GM21447 (cell line): ENCODE measurements around the gene MIA.
"Not testable (repeated sequence)": the region's sequence is repeated elsewhere in the genome, so short reads cannot be mapped to it uniquely, and the experiment has no call there.

ENCODE experiments used
- ATAC-seq: cut with Tn5 transposase; IDR thresholded peaks from one replicate; pipeline ENCODE4 v1.9.1; 2021; ENCODE audit not compliant: unreplicated experiment

MIA gene

DNA sequence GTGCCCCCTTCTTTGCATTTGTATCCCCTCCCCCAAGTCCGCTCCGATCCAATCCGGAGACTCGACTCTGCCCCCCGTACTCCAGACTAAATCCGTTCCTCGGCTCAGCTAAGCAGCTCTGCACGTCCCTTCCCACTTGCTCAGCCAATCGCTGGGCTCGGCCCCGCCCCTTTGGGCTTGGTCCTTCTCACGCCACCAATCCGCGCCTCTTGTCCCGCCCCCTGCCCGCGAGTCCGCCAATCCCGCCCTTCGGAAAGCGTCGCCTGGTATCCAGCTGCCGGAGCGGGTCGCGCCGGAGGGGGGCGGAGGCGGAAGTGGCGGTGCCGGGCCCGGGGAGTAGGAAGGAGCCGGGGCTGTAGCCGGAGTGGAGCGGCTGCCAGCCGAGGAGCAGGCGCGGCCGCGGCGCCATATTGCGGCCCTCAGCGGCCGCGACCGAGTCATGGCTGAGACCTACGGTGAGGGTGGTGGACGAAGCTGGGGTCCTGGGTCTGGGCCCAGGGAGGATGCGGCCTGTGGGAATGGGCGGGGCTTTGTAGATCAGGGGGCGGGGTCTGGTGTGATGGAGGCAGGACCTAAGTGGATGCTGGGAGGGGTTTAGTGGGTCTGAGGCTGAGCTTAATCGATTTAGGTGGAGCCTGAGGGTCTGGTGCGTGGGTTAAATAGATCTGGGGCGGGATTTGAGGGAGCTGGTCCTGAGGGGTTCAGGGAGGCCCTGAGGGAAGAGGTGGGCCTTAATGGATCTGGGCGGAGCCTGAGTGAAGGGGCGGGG lies 2.8 kb downstream of the MIA start, which contains the start of gene RAB4B:
Gene RAB4B, plus strand, starts transcription at position 311 of the 769 bp plus-strand sequence. Its CDS starts 129 bp downstream, at position 440.
- peak; percentile 58 for ATAC-seq

DNA sequence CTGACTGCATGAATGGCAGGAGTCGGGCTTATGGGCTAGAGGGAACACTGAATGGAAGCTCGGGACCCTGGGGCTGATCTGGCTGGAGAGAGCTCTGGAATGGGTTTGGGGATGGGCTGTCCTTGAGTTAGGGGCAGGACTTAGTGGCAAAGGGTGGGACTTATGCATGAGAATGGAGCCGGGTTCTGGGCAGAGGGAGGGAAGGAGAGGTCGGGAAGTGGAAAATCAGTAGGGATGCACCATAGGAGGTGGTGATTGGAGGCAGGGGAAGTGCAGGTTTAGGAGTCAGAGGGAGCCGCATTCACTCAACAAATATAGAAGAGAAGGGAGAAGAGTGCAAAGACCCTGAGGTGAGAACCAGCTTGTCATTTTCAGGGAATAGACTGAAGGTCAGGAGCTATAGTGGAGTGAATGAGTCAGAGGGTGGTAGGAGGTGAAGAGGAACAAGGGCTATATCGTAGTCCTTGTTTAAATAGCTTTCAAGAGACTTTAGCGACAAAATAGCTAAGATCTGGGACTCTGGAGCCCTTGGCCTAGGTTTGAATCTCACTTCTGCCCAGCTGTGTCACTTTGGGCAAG lies 3.5 kb downstream of the MIA start:
- no peak for ATAC-seq

DNA sequence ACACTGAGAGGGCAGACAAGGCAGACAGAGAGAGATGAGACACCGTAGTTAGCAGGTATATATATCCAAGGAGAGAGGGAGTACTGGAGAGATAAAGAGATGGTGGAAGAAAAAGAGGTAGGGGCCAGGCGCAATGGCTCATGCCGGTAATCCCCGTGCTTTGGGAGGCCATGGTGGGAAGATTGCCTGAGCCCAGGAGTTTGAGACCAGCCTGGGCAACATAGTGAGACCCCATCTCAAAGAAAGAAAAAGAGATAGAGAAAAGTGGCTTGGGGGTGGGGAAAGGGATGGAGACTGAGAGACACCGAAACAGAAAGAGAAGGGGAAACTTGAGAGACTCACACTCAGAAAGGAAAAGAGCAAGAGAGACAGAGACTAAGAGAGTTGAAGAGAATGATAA lies 5.3 kb downstream of the MIA start:
- ATAC-seq = no peak

DNA sequence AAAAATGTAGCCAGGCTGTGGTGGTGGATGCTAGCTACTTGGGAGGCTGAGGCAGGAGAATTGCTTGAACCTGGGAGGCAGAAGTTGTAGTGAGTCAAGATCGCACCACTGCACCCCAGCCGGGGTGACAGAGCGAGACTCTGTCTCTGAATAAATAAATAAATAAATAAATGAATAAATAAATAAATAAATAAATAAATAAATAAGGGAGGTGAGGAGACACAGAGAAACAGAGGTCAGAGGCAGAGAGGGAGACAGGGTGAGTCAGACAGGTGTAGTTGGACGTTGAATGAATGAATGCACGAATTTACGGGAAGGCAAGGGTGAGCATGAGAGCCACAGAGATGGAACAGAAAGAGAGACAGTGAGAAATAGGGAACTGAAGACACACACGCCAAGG lies 5.8 kb downstream of the MIA start:
- ATAC-seq = no peak

DNA sequence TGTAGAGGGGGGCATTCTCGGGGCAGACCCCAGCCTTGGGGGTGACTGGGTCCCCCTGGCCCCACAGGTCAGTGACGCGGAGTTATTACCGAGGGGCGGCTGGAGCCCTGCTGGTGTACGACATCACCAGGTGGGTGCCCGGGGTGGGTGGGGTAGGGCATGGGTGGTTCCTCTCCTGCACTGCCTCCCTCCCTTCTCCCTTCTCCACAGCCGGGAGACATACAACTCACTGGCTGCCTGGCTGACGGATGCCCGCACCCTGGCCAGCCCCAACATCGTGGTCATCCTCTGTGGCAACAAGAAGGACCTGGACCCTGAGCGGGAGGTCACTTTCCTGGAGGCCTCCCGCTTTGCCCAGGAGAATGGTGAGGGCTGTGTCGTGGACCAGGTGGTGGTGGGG lies 8.4 kb downstream of the MIA start:
- no peak for ATAC-seq

DNA sequence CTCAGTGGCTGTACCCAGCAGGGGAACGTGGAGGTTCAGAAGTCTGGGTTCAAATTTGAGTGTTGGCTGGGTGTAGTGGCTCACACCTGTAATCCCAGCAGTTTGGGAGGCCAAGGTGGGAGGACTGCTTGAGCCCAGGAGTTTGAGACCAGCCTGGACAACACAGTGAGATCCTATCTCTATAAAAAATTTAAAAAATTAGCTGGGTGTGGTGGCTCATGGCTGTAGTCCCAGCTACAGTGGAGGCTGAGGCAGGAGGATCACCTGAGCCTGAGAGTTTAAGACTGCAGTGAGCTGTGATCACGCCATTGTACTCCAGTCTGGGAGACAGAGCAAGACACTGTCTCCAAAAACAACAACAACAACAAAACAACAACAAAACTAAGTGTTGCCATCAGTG lies 8.8 kb downstream of the MIA start:
- not testable (repeated sequence) for ATAC-seq

DNA sequence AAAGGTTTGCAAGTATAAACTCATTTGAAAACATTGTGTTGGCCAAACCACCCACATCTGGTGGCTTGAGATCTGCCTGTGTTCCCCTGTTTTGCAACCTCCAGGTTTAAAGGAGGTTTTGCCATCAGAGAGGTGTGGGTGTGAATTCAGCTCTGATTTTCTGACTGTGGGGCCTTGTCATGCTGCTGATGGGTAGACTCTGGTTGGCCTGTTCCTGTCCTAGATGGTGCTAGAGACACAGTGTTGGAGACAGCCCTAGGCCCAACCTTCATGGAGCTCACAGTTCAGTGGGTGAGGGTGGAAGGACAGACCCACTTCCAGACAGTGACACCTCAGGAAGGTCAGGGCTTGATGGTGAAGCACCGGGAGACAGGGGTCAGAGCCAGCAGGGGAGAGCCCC lies 10.2 kb downstream of the MIA start:
- ATAC-seq = no peak

DNA sequence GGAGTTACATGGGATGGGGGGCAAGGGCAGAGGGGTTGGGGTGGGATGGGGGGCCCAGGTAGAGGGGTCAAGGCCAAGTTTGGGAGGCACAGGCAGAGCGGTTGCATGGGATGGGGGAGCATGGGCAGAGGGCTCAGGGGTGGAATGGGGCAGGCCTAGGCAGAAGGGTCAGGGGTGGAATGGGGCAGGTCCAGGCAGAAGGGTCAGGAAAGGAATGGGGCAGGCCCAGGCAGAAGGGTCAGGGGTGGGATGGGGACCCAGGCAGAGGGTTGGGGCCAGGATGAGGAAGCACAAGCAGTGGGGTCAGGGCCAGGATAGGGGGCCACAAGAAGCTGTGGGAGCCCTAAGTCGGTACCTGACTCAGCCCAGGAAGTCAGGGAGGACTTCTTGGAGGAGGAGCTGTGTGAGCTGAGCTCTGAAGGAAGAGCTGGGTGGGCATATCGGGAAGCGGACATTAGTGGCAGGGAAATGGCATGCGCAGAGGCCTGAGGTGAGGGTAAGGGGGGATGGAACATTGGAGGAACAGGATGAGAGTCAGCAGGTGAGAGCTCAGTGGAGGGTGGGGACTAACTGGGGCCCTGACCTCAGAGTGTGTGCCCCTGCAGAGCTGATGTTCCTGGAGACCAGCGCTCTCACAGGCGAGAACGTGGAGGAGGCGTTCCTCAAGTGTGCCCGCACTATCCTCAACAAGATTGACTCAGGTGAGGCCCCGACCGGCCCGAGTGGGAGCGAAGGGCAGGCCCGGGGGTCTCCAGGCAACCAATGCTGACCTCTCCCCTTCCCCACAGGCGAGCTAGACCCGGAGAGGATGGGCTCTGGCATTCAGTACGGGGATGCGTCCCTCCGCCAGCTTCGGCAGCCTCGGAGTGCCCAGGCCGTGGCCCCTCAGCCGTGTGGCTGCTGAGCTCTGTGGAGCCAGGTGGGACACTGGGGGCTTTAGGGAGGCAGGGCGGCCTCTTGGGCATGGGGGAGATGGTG lies 11.0 kb downstream of the MIA start:
- ATAC-seq = no peak

DNA sequence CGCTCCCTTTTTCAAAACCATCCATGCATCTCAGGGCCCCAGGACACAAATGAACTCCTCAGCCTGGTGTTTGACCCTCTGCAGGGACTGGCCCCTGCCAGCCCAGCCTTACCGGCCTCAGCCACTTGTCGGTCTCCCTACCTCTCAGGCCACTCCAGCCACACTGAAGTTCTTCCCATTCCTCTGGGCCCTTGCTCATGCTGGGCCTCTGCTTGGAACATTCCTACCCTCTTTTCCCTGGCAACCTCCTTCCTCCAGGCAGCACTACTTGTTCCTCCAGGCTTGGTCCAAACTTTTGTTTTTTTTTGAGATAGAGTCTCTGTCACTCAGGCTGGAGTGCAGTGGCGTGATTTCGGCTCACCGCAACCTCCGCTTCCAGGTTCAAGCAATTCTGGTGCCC lies 16.0 kb downstream of the MIA start:
- no peak for ATAC-seq

DNA sequence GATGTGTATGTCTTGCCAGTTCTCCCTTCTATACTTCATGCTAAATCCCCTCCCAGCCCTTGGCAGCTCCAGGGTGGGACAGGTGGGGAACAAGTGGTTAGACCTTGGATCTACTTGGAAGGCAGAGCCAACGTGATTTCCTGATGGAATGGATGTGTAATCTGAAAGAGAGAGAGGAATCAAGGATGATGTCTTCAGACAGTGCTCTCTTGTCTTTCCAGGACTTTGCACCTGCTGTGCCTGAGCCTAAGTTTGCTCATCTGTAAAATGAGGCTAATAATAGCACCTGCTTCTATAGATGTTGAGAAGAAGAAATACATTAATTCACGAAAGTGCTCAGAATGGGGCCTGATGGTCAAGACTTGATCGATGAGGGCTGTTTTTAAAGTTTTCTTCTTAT lies 16.7 kb downstream of the MIA start:
- no peak for ATAC-seq

DNA sequence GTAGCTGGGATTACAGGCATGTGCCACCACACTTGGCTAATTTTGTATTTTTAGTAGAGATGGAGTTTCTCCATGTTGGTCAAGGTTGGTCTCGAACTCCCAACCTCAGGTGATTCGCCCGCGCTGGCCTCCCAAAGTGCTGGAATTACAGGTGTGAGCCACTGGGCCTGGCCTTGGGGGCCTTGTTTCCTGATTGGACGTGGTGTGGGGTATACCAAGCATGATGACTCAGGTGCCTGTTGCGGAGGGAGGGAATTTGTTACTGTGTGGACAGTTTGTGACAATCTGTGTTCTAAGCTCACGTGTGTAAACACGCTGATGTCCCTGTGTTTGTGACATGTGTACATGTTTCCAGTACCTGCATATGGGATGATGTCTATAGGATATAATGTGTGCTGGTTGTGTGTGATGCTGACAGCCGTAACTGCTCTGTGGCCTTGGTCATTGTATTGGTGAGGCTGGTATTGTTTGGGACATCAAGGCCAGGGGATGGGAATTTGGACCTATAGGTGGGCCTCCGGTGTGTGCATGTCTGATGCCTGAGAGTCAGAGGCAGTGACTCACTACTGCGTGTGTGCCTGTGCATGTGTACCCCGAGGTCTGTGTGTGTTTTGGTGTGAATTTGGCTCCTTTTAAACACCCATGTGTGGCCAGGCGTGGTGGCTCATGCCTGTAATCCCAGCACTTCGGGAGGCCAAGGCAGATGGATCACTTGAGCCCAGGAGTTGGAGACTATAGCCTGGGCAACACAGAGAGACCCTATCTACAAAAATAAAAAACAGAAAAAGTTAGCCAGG lies 22.0 kb downstream of the MIA start:
- ATAC-seq = no peak

DNA sequence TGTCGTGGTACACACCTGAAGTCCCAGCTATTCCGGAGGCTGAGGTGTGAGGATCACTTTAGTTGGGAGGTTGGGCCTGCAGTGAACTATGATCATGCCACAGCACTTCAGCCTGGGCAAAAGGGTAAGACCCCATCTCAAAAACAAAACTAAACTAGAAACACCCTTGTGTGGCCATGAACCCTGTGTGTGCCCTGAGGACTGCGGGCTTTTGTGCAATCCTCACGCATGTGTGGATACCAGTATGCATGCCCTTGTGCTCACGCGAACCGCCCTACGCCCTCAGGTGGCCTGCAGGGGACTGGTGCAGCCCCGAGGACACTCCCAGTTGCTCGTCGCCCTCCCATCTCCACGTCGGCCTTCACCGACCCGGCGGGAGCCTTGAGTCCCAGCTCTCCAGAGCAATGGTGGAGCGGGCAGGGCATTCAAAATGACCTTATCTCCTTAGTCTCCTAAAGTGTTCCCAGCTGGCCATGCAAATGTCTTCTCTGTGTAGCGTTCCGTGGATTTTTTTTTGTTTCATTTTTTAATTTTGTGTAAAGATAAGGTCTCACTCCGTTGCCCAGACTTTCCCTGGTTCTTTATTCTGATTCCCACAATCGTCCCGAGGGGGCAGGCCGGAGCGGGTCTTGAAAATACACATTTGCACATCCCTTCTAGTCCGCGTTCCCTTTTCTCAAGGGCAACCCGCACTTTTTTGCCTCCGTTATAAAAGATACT lies 22.8 kb downstream of the MIA start:
- peak; percentile 31 for ATAC-seq

DNA sequence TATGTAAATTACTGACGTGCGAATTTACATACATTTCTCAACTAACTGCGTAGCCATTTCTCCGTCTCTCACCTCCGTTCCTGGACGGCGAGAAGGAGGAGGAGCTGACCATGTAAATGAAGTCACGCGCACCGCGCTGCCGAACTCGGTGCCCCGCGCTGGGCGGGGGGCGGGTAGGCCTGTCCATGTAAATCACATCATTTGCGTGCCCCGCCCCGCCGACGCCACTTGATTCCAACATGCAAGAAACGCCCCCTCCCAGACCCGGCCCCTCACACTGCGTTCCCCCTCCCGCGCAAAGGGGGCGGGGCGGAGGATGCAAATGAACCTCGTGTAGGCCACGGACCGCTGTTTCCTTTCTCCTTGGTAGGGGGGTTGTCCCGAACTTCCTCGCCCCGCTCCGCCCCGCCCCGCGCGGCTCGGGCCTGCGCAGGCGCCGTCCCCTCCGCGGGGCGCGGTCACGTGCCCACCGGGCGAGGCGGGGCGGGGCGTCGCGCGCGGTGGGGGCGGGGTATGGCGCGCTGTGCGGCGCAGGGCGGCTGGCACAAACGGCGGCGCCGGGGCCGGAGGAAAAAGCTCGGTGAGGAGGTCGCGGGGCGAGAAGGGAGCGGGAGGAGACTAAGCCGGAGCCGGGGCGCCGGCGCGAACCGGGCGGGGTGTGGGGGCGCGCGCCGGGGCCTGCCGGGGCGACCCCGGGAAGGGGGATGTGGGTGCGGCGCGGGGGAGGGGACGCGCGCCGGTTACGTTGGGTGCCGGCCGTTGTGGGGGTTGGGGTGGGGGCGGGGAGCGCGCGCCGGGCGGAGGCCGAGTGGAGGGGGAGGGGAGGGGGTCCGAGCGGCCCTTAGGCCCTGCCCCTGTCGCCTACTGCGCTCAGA lies 23.6 kb downstream of the MIA start, which contains the start of gene EGLN2:
Gene EGLN2, plus strand, starts transcription at position 509 of the 875 bp plus-strand sequence. CDS start 1,382 bp downstream, outside the sequence.
- peak; percentile 66 for ATAC-seq

DNA sequence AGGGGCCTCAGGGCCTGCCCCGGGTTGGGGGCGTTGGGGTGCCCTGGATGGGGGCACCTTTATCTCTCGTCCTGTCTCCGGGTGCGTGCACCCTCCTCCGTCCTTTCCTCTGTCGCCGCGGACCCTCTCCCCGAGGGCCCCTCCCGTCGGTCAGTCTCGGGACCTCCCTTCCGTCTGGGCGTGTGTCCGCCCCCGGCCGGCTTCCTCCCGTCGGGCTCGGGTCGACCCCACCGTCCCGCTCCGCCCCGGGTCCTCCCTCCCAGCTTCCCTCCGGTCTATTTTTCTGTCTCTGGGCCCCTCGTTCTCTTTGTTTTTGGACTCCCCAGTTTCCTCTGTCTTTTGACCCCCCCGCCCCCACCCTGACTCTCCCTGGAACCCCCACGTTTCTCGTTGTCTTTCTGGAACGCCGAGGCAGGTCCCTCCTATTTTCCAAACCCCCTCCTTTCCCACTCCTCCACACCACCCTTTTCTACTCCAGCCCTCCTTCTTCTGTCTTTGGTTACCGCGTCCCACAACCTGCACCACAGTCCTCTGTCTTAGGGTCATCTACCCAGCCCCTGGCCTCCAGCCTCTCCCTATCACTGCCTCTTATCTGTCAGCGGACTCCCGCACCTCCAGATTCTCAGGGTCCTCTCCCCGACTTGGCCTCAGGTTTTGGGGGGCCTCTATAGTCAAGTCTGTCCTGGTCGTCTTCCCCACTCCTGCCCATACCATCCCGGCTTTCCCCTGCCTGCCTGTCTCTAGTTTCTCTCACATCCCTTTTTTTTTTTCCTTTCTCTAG lies 24.4 kb downstream of the MIA start:
- no peak for ATAC-seq

DNA sequence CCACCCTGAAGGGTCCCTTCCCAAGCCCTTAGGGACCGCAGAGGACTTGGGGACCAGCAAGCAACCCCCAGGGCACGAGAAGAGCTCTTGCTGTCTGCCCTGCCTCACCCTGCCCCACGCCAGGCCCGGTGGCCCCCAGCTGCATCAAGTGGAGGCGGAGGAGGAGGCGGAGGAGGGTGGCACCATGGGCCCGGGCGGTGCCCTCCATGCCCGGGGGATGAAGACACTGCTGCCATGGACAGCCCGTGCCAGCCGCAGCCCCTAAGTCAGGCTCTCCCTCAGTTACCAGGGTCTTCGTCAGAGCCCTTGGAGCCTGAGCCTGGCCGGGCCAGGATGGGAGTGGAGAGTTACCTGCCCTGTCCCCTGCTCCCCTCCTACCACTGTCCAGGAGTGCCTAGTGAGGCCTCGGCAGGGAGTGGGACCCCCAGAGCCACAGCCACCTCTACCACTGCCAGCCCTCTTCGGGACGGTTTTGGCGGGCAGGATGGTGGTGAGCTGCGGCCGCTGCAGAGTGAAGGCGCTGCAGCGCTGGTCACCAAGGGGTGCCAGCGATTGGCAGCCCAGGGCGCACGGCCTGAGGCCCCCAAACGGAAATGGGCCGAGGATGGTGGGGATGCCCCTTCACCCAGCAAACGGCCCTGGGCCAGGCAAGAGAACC lies 25.1 kb downstream of the MIA start:
- no peak for ATAC-seq

DNA sequence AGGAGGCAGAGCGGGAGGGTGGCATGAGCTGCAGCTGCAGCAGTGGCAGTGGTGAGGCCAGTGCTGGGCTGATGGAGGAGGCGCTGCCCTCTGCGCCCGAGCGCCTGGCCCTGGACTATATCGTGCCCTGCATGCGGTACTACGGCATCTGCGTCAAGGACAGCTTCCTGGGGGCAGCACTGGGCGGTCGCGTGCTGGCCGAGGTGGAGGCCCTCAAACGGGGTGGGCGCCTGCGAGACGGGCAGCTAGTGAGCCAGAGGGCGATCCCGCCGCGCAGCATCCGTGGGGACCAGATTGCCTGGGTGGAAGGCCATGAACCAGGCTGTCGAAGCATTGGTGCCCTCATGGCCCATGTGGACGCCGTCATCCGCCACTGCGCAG lies 25.7 kb downstream of the MIA start:
- no peak for ATAC-seq

DNA sequence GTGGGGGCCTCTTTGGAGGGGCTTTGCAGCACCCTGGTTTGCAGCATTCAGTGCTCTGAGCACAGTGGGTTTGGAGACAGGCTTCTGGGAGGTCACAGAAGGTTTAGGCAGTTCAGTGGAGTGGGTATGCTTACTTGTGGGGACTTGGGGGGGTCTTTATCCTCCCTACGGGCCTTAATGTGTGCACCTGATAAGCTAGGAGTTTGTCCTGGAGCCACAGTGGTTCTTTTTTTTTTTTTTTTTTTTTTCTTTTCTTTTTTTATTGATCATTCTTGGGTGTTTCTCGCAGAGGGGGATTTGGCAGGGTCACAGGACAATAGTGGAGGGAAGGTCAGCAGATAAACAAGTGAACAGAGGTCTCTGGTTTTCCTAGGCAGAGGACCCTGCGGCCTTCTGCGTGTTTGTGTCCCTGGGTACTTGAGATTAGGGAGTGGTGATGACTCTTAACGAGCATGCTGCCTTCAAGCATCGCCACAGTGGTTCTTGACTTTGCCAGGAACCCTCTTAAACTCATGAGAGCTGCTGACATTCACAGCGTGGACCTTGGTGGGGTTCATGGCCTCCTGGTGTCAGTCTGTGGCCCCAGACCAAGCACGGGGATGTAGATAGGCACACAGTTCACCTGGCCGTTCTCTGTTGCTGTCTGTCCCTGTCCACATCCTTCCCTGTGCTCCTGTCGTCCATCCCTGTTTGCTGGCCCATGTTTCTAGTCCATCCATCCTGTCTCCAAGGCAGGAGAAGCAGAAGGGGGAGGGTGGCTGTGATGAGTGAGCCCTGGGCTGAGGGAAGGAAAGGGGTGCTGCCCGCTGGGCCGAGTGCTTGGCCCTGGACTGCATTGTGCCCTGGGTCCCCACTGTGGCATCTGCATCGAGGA lies 26.3 kb downstream of the MIA start:
- no peak for ATAC-seq
